GM10266 (cell line): ENCODE results near the gene PPP1R27.

Experiments
- DNase-seq: peaks from one replicate; pipeline ENCODE4 v3.0.0; 2012; ENCODE audit errors: extremely low spot score
- CTCF ChIP-seq: IDR thresholded peaks from 2 replicates; pipeline ENCODE4 v1.5.1; 2012; ENCODE audit warnings: mild to moderate bottlenecking, low read depth; ENCODE audit not compliant: control insufficient read depth, insufficient read depth; ENCODE audit errors: missing control alignments

PPP1R27 gene

DNA sequence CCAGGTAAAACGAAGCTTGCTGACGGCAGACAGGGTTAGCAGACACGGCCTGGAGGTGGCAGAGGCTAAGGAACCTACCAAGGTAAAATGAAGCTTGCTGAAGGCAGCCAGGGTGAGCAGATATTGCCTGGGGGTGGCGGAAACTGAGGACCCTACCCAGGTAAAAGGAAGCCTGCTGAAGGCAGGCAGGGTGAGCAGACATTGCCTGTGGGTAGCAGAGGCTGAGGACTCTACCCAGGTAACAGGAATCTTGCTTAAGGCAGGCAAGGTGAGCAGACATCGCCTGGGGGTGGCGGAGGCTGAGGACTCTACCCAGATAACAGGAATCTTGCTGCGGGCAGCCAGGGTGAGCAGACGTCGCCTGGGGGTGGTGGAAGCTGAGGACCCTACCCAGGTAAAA lies 33.5 kb downstream of the PPP1R27 start:
- TF ChIP-seq CTCF, result no peak
- no peak for DNase-seq

DNA sequence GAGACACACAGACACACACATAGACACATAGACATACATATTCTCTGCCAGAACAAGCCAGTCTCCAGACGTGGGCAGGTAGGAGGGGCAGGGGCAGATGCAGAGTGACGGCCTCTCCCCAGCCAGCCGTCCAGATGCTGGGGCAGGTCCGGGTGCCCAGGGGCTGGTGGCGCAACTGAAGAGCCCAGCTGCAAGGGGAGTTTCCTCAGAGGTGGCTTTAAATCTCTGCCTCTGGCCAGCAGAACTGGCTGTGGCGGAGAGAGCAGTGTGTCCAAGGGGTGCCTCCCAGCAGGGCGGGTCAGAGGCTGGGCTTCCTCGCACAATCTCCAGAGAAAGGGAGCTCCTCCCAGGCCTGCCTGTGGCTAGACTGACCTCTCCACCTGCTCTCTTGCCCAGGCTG lies 40.3 kb downstream of the PPP1R27 start:
- no peak for TF ChIP-seq CTCF
- DNase-seq, result no peak

- no peak for TF ChIP-seq CTCF
- DNase-seq, result no peak
Measured at GRCh38 chr17:81794074-81794476, 40.8 kb downstream of the PPP1R27 start.

- no peak for TF ChIP-seq CTCF
- no peak for DNase-seq
Measured at GRCh38 chr17:81792675-81793615, 41.9 kb downstream of the PPP1R27 start.
